Panc1 (cell line): ENCODE data around the gene C16orf82.

Experiments used
- SIN3A ChIP-seq: IDR thresholded peaks from 2 replicates; pipeline ENCODE4 v1.6.1; 2012; ENCODE audit warnings: low read depth, mild to moderate bottlenecking, low read length, moderate library complexity, borderline replicate concordance; ENCODE audit not compliant: insufficient read depth
- TF ChIP-seq, protein P1 (sequence below): fragments of 450-650 bp; IDR thresholded peaks from 2 replicates; pipeline ENCODE4 v1.5.1; 2017; ENCODE audit warnings: mild to moderate bottlenecking

DNA sequence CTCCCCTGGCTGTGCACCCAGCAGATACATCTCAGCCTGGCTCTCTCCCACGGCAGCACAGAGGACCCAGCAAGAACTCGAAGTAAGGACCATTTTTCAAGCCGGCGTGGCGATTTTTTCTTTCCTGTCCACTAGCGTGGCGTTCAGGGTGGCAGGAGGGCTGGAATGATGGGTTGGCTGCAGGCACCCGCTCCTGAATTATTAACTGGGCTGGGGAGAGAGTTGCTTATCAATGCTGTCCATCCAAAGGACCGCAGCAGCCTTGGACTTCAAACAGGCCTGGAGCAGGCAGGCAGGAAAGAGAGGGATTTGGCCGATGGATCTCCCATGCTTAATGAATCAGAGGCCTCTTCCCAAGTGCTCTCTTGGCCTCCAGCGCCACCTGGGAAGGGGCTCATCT is 7.0 kb downstream of the C16orf82 start:
- no peak for TF ChIP-seq SIN3A
- TF ChIP-seq, protein P1, sequence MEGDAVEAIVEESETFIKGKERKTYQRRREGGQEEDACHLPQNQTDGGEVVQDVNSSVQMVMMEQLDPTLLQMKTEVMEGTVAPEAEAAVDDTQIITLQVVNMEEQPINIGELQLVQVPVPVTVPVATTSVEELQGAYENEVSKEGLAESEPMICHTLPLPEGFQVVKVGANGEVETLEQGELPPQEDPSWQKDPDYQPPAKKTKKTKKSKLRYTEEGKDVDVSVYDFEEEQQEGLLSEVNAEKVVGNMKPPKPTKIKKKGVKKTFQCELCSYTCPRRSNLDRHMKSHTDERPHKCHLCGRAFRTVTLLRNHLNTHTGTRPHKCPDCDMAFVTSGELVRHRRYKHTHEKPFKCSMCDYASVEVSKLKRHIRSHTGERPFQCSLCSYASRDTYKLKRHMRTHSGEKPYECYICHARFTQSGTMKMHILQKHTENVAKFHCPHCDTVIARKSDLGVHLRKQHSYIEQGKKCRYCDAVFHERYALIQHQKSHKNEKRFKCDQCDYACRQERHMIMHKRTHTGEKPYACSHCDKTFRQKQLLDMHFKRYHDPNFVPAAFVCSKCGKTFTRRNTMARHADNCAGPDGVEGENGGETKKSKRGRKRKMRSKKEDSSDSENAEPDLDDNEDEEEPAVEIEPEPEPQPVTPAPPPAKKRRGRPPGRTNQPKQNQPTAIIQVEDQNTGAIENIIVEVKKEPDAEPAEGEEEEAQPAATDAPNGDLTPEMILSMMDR = no peak
